OCI-LY3 (cell line): Measurements from ENCODE around the gene NELL2.

Experiments used
- H2AFZ ChIP-seq: fragments of 200-600, 300-600 bp; shearing (Covaris generic); 2 replicates; pipeline ENCODE4 v1.6.0; 2014; ENCODE audit warnings: antibody characterized with exemption, low read depth, low read length
- H3K27ac ChIP-seq: fragments of 200-600, 300-600 bp; sonication (generic); 2 replicates; pipeline ENCODE4 v1.5.1; 2014; ENCODE audit warnings: mild to moderate bottlenecking, low read length, moderate library complexity, mixed read lengths
- H3K27me3 ChIP-seq: fragments of 200-600, 300-600 bp; sonication (generic); 2 replicates; pipeline ENCODE4 v1.6.1; 2014; ENCODE audit warnings: low read depth, low read length, mixed read lengths
- H3K36me3 ChIP-seq: fragments of 200-600, 300-600 bp; sonication (generic); replicated peaks from 2 replicates; pipeline ENCODE3; 2014; ENCODE audit warnings: low read depth, low read length, mixed read lengths
- H3K4me1 ChIP-seq: fragments of 300-600, 200-600 bp; sonication (generic); 2 replicates; pipeline ENCODE4 v1.6.1; 2014; ENCODE audit warnings: low read length, mixed read lengths
- H3K4me2 ChIP-seq: fragments of 200-600, 300-600 bp; sonication (generic); 2 replicates; pipeline ENCODE4 v1.6.1; 2014; ENCODE audit warnings: low read length, mixed read lengths
- H3K4me3 ChIP-seq: fragments of 300-600, 200-600 bp; sonication (generic); 2 replicates; pipeline ENCODE4 v1.5.1; 2014; ENCODE audit warnings: antibody characterized with exemption, mild to moderate bottlenecking, low read length, moderate library complexity
- H3K79me2 ChIP-seq: fragments of 300-600, 200-600 bp; shearing (Covaris generic); 2 replicates; pipeline ENCODE4 v1.6.1; 2014; ENCODE audit warnings: mild to moderate bottlenecking, low read length, mixed read lengths
- H3K9ac ChIP-seq: fragments of 300-600, 200-600 bp; shearing (Covaris generic); 2 replicates; pipeline ENCODE4 v1.6.0; 2014; ENCODE audit warnings: mild to moderate bottlenecking, low read length, moderate library complexity
- H3K9me3 ChIP-seq: fragments of 200-600, 300-600 bp; shearing (Covaris generic); 2 replicates; pipeline ENCODE4 v1.6.1; 2014; ENCODE audit warnings: low read length, mixed read lengths; ENCODE audit not compliant: insufficient read depth
- H4K20me1 ChIP-seq: fragments of 200-600, 300-600 bp; sonication (generic); 2 replicates; pipeline ENCODE4 v1.6.1; 2016; ENCODE audit warnings: low read length, mixed read lengths; ENCODE audit not compliant: insufficient read depth
- CTCF ChIP-seq: fragments of 200-600, 300-600 bp; sonication (generic); IDR thresholded peaks from 2 replicates; pipeline ENCODE4 v1.5.1; 2014; ENCODE audit warnings: antibody characterized with exemption, low read length, low read depth
- EZH2phosphoT487 ChIP-seq: fragments of 200-600 bp; shearing (Covaris generic); IDR thresholded peaks from 2 replicates; pipeline ENCODE4 v1.6.1; 2018; ENCODE audit warnings: antibody characterized with exemption, mixed run types, low read depth

NELL2 gene

GRCh38 chr12:44858226-44858855, 17.8 kb downstream of the NELL2 start:
- no peak for TF ChIP-seq CTCF
- no peak for TF ChIP-seq EZH2phosphoT487
- Histone ChIP-seq H3K9me3 (no peaks in the 10 kb centered on the region), H3K36me3 (no peaks in the 10 kb centered on the region), H3K4me3 (no peak overlapping the region), H3K27me3 (no peaks in the 10 kb centered on the region), H2AFZ (no peak overlapping the region), H3K4me2 (no peak overlapping the region), H3K9ac (no peak overlapping the region), H3K27ac (no peak overlapping the region), H4K20me1 (no peaks in the 10 kb centered on the region), H3K79me2 (no peaks in the 10 kb centered on the region), H3K4me1 (no peaks in the 10 kb centered on the region)

- Histone ChIP-seq H3K4me3 (no peak overlapping the region), H3K27me3 (no peaks in the 10 kb centered on the region), H3K27ac (no peak overlapping the region), H3K4me1 (peaks cover 8% of the 10 kb centered on the region; the same call in 1 of the 2 replicates), H3K4me2 (no peak overlapping the region), H4K20me1 (no peaks in the 10 kb centered on the region), H2AFZ (no peak overlapping the region), H3K9me3 (no peaks in the 10 kb centered on the region), H3K9ac (no peak overlapping the region), H3K79me2 (no peaks in the 10 kb centered on the region), H3K36me3 (no peaks in the 10 kb centered on the region)
- no peak for TF ChIP-seq EZH2phosphoT487
- TF ChIP-seq CTCF = no peak
Observed at GRCh38 chr12:44852483-44852882, 23.6 kb downstream of the NELL2 start.

GRCh38 chr12:44851586-44851985, 24.5 kb downstream of the NELL2 start:
- Histone ChIP-seq H3K9me3 (no peaks in the 10 kb centered on the region), H3K9ac (no peak overlapping the region), H3K4me3 (no peak overlapping the region), H2AFZ (no peak overlapping the region), H4K20me1 (no peaks in the 10 kb centered on the region), H3K27me3 (no peaks in the 10 kb centered on the region), H3K79me2 (no peaks in the 10 kb centered on the region), H3K4me1 (peaks cover 10% of the 10 kb centered on the region; the same call in 1 of the 2 replicates), H3K36me3 (no peaks in the 10 kb centered on the region), H3K27ac (no peak overlapping the region), H3K4me2 (no peak overlapping the region)
- no peak for TF ChIP-seq CTCF
- no peak for TF ChIP-seq EZH2phosphoT487

- no peak overlapping the region for H3K4me2 ChIP-seq
- H3K27me3 ChIP-seq = no peaks in the 10 kb centered on the region
- TF ChIP-seq EZH2phosphoT487 (no peak), CTCF (no peak)
- no peak overlapping the region for H3K9ac ChIP-seq
- no peak overlapping the region for H3K4me3 ChIP-seq
- peaks cover 10% of the 10 kb centered on the region; the same call in 1 of the 2 replicates for H3K4me1 ChIP-seq
- H2AFZ ChIP-seq = no peak overlapping the region
- H3K36me3 ChIP-seq = no peaks in the 10 kb centered on the region
- H3K79me2 ChIP-seq = no peaks in the 10 kb centered on the region
- no peak overlapping the region for H3K27ac ChIP-seq
- no peaks in the 10 kb centered on the region for H4K20me1 ChIP-seq
- no peaks in the 10 kb centered on the region for H3K9me3 ChIP-seq
Observed at GRCh38 chr12:44848703-44849085, 27.4 kb downstream of the NELL2 start.
